ENCODE measurements around the gene PRKAB2.
"Not testable (repeated sequence)": the region's sequence is repeated elsewhere in the genome, so short reads cannot be mapped to it uniquely, and the experiment has no call there.

Gene PRKAB2

DNA sequence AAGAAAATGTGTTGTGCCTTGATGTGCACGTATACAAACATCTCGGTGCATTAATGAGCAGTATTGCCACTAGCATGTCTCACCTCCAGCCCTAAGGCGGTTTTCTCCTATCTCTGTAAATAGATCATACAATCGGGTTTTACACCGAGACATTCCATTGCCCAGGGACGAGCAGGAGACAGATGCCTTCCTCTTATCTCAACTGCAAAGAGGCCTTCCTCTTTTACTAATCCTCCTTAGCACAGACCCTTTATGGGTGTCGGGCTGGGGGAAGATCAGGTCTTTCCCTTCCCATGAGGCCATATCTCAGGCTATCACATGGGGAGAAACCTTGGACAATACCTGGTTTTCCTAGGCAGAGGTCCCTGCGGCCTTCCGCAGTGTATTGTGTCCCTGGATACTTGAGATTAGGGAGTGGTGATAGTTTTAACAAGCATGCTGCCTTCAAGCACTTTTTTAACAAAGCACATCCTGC lies 65.8 kb downstream of the PRKAB2 start:
- not testable (repeated sequence) for DNase-seq

DNA sequence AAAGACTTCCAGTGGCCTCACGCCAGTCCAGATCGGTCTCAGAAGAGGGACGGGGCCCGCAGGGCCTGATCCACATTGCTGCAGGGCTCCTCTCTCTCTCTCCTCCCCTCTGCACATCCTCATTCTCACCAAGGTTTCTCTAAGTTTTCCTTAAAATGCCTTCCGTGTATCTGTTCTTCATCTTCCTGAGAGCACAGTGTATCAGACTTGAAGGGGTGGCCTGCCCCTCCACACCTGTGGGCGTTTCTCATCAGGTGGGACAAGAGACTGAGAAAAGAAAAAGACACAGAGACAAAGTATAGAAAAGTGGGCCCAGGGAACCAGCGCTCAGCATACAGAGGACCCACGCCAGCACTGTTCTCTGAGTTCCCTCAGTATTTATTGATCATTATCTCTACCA lies 66.4 kb downstream of the PRKAB2 start:
- no peak for DNase-seq

Data from activated CD4-positive, alpha-beta T cell treated with anti-CD3 and anti-CD28 coated beads, Interleukin-2, Interleukin-6, amounts not matched to agents 100 ng/mL and 50 ng/mL, durations not matched to agents 16 hours and 8 hours (primary cell).